ENCODE measurements around the gene DEPDC5.
"Not testable (repeated sequence)": the region's sequence is repeated elsewhere in the genome, so short reads cannot be mapped to it uniquely, and the experiment has no call there.

The DEPDC5 gene

GRCh38 chr22:31753634-31754501 lies at the start of gene DEPDC5:
Gene DEPDC5, plus strand, starts transcription at chr22:31754019. Its CDS starts 903 bp downstream, at chr22:31754922.
- DNase-seq: peak; percentile 95

GRCh38 chr22:31707519-31707918 lies 46.3 kb upstream of the DEPDC5 start:
- no peak for DNase-seq

GRCh38 chr22:31711226-31711625 lies 42.6 kb upstream of the DEPDC5 start:
- DNase-seq: peak; percentile 8

- no peak for DNase-seq
These were observed 38.6 kb upstream of the DEPDC5 start for GRCh38 chr22:31715147-31715778.

- no peak for DNase-seq
These were observed 33.9 kb upstream of the DEPDC5 start for GRCh38 chr22:31719850-31720471.

GRCh38 chr22:31723723-31724122 lies 30.1 kb upstream of the DEPDC5 start:
- DNase-seq: no peak

- no peak for DNase-seq
These were observed 27.1 kb upstream of the DEPDC5 start for GRCh38 chr22:31726692-31727091.

- DNase-seq: no peak
These were observed 25.0 kb upstream of the DEPDC5 start for GRCh38 chr22:31728857-31729256.

- no peak for DNase-seq
These were observed 23.5 kb upstream of the DEPDC5 start for GRCh38 chr22:31730344-31730711.

GRCh38 chr22:31732089-31732829 lies 21.6 kb upstream of the DEPDC5 start:
- DNase-seq: no peak

GRCh38 chr22:31733580-31734079 lies 20.2 kb upstream of the DEPDC5 start:
- no peak for DNase-seq

GRCh38 chr22:31734512-31734911 lies 19.3 kb upstream of the DEPDC5 start:
- DNase-seq: peak; percentile 84

- no peak for DNase-seq
These were observed 17.4 kb upstream of the DEPDC5 start for GRCh38 chr22:31736458-31736857.

GRCh38 chr22:31737932-31738331 lies 15.9 kb upstream of the DEPDC5 start:
- DNase-seq: no peak

- peak; percentile 16 for DNase-seq
These were observed 15.3 kb upstream of the DEPDC5 start for GRCh38 chr22:31738566-31738965.

GRCh38 chr22:31739795-31740201 lies 14.0 kb upstream of the DEPDC5 start:
- DNase-seq: no peak

- DNase-seq: not testable (repeated sequence)
These were observed 13.5 kb upstream of the DEPDC5 start for GRCh38 chr22:31740314-31740713.

GRCh38 chr22:31742115-31742514 lies 11.7 kb upstream of the DEPDC5 start:
- DNase-seq: no peak

GRCh38 chr22:31742682-31743081 lies 11.1 kb upstream of the DEPDC5 start:
- no peak for DNase-seq

GRCh38 chr22:31743871-31744270 lies 9.9 kb upstream of the DEPDC5 start:
- no peak for DNase-seq

- DNase-seq: no peak
These were observed 6.4 kb upstream of the DEPDC5 start for GRCh38 chr22:31747441-31747840.

- DNase-seq: peak; percentile 27
These were observed 5.3 kb upstream of the DEPDC5 start for GRCh38 chr22:31748490-31748889.
